Measurements from ENCODE around the gene HERC2. TPM values are rescaled to one million over a fixed set of nuclear protein-coding genes. Genes with fewer than 3 reads are reported as not detected.

HERC2 gene
- total and polyA plus RNA-seq, 2 of the 13 experiments (the other 11 are each of a cell fraction or from before 2014, with no cell fraction given) = 17.6 to 24.8 TPM

DNA sequence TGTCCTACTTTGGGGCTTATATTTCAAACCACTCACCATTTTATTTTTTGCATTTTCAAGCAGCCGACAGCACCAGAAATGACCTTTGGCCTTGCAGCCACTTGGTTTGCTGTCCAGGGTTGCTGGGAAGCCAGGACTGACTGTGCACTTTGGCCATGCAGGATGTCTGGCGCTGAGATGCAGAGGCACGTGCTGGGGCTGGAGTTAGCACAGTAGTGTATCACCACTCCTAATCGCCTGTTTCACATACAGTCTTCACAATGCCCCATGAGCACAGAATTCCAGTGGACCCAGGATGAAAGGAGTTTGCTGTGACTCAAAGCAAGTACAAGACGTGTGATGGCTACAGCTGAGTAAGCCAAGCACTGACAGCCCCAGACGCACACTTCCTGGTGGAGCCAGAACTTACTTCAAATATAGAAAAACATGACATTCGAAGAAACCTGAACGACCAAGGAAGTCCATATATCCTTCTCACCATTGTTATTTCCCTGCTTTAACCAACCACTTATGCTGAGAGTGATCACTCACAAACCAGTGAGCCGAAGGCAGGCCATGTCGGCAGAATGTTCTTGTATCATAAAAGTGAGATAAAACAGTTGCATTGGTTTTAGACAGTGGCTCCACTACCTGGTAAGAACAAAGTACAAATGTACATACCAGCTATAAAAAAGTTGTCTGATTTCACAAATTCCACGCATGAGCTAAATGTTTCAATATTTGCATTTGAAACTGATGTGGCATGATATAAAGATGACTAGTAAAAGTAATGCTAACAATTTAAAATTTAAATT lies 238.9 kb downstream of the HERC2 start (continued):
- TF ChIP-seq ZBTB49 (CRISPR knock-in tag; IDR thresholded peaks at IDR 0.05; ENCODE audit: borderline replicate concordance) = no peak
- no peak for TF ChIP-seq ZMAT5 (CRISPR knock-in tag; IDR thresholded peaks at IDR 0.05; ENCODE audit: borderline replicate concordance, low read depth)
- TF ChIP-seq KLF15 (CRISPR knock-in tag; IDR thresholded peaks at IDR 0.05; ENCODE audit: borderline replicate concordance) = no peak
- TF ChIP-seq, protein P1, sequence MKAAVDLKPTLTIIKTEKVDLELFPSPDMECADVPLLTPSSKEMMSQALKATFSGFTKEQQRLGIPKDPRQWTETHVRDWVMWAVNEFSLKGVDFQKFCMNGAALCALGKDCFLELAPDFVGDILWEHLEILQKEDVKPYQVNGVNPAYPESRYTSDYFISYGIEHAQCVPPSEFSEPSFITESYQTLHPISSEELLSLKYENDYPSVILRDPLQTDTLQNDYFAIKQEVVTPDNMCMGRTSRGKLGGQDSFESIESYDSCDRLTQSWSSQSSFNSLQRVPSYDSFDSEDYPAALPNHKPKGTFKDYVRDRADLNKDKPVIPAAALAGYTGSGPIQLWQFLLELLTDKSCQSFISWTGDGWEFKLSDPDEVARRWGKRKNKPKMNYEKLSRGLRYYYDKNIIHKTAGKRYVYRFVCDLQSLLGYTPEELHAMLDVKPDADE (CRISPR knock-in tag; IDR thresholded peaks at IDR 0.05) = no peak
- TF ChIP-seq PHF8 (CRISPR knock-in tag; IDR thresholded peaks at IDR 0.05) = no peak; the same call in 1 of the 2 replicates
- TF ChIP-seq ZNF619 (CRISPR knock-in tag; IDR thresholded peaks at IDR 0.05) = no peak
- peak; percentile 83 to 87 for TF ChIP-seq NR2F1 (CRISPR knock-in tag; IDR thresholded peaks at IDR 0.05)
- no peak for TF ChIP-seq TEF (CRISPR knock-in tag; IDR thresholded peaks at IDR 0.05)
- TF ChIP-seq ZFP82 (CRISPR knock-in tag; IDR thresholded peaks at IDR 0.05; ENCODE audit: borderline replicate concordance) = no peak
- TF ChIP-seq ZNF615 (CRISPR knock-in tag; IDR thresholded peaks at IDR 0.05; ENCODE audit: borderline replicate concordance) = no peak
- no peak for TF ChIP-seq ZBTB43 (CRISPR knock-in tag; conservative IDR thresholded peaks at IDR 0.05)
- 0 out of 2 replicates have a peak, but pooled peaks have one; percentile 23 for TF ChIP-seq ESRRA (CRISPR knock-in tag; IDR thresholded peaks at IDR 0.05; ENCODE audit: low read depth)
- TF ChIP-seq TCF7 (IDR thresholded peaks at IDR 0.05; ENCODE audit: low read depth) = no peak; the same call in 1 of the 2 replicates
- peak; percentile 20 for TF ChIP-seq XRCC5 (optimal IDR thresholded peaks at IDR 0.05; ENCODE audit: low read length)
- no peak for TF ChIP-seq NR1H2 (CRISPR knock-in tag; IDR thresholded peaks at IDR 0.05; ENCODE audit: borderline replicate concordance, low read depth)
- no peak for TF ChIP-seq ARID3A (IDR thresholded peaks at IDR 0.05; ENCODE audit: low read depth, low read length)
- no peak for TF ChIP-seq ZFY (CRISPR knock-in tag; IDR thresholded peaks at IDR 0.05)
- TF ChIP-seq TSC22D2 (CRISPR knock-in tag; IDR thresholded peaks at IDR 0.05; ENCODE audit: borderline replicate concordance) = no peak
- 0 out of 2 replicates have a peak, but pooled peaks have one; percentile 17 for TF ChIP-seq NCOA2 (CRISPR knock-in tag; IDR thresholded peaks at IDR 0.05)
- TF ChIP-seq, protein P2, sequence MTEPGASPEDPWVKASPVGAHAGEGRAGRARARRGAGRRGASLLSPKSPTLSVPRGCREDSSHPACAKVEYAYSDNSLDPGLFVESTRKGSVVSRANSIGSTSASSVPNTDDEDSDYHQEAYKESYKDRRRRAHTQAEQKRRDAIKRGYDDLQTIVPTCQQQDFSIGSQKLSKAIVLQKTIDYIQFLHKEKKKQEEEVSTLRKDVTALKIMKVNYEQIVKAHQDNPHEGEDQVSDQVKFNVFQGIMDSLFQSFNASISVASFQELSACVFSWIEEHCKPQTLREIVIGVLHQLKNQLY (CRISPR knock-in tag; IDR thresholded peaks at IDR 0.05) = peak; percentile 70; the same call in 1 of the 2 replicates

Data from HepG2 (cell line).